Measurements from ENCODE around the gene LSM5. TPM values are rescaled to one million over a fixed set of nuclear protein-coding genes. Genes with fewer than 3 reads are reported as not detected.
"Not testable (repeated sequence)": the region's sequence is repeated elsewhere in the genome, so short reads cannot be mapped to it uniquely, and the experiment has no call there.

LSM5 gene
- total RNA-seq, 1 experiment from 2014 or later: 100 TPM

DNA sequence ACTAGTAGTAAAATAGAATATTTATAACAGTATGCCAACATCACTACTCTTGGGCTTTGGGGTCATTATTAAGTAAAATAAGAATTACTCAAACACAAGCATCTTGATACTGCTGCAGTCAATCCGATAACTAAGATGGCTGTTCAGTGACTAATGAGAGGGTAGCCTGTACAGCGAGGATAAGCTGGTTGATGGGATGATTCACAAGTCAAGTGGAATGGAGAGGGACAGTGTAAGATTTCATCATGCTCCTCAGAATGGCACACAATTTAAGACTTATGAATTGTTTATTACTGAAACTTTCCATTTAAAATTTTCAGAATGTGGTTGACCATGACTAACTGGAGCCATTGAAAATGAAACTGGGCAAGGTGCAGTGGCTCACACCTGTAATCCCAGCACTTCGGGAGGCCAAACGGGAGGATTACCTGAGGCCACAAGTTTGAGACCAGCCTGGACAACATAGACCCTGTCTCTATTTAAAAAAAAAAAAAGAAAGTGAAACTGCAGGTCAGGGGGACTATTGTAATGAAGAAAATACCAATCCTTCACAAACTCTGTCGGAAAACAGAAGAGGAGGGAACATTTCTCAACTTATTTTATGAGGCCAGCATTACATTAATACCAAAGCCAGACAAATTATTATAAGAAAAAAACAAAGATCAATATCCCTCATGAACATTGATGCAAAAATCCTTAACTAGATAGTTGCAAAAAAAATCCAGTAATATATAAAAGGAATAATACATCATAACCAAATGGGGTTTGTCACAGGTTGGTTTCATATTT, 16.3 kb upstream of the LSM5 start:
- peak; percentile 90 for DNase-seq (ENCODE audit: low read depth)

DNA sequence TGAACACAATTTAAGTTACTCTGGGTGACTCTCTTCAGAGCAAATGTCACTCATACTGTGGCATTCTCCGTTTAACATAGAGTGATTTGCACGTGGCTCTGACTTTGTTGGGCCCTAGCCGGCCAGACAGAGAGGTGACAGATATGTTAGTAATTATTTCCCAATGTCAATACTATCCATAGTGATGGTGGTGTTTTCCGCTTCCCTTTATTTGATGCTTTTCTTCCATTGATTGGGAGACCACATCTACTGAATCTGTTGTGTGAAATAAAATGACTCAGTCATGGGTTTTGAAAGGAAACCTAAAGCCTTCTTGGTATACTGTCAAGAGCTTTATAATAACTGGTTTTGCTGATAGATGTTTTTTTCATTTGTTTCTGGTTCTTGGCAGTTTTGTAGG, 12.5 kb upstream of the LSM5 start:
- no peak for DNase-seq (ENCODE audit: low read depth)

DNA sequence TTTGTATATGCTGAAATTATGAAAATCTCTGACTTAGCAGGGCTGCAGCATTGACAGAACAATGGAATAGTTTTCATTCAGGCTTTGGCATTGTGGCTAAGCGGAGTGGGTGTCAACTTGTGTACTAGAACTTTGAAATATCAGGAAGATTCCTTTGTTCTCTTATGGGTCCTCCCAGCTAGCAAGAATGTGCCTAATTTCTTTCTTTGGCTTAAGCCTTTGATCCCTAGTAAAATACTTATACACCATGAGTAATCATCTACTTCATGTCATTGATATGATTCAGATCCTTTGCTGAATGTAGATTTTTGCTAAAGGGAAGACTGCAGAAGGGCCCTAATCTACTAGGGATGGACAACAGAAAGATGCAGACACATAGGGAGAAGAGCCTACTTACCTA, 11.3 kb upstream of the LSM5 start:
- DNase-seq (ENCODE audit: low read depth): peak; percentile 59

DNA sequence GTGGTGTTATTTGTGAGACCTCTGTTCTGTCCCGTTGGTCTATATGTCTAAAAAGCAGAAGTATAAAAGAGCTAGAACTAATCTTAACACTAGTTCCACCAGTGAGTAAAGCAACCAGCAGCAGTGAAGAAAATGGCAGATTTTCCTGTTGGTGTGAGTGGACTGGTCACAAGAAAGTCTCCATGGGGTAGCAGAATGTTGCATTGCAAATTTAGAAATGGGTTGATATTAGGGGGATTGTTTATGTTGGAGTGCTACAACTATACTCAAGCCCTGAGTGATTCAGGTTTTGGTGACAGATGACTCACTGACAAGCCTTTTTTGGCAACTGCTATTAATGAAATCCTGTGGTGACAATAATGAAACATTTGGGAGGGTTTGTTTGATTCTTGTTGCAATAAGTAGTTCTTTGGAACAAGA, 10.8 kb upstream of the LSM5 start:
- peak; percentile 70 for DNase-seq (ENCODE audit: low read depth)

DNA sequence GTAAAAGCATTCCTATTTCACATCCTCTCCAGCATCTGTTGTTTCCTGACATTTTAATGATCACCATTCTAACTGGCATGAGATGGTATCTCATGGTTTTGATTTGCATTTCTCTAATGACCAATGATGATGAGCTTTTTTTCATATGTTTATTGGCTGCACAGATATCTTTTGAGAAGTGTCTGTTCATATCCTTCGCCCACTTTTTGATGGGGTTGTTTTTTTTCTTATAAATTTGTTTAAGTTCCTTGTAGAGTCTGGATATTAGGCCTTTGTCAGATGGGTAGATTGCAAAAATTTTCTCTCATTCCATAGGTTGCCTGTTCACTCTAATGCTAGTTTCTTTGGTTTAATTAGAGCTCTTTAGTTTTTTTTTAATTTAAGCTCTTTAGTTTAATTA, 10.0 kb upstream of the LSM5 start:
- not testable (repeated sequence) for DNase-seq (ENCODE audit: low read depth)

DNA sequence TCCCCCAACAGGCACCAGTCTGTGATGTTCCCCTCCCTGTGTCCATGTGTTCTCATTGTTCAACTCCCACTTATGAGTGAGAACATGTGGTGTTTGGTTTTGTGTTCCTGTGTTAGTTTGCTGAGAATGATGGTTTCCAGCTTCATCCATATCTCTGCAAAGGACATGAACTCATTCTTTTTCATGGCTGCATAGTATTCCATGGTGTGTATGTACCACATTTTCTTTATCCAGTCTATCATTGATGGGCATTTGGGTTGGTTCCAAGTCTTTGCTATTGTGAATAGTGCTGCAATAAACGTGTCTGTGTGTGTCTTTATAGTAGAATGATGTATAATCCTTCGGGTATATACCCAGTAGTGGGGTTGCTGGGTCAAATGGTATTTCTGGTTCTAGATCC, 9.6 kb upstream of the LSM5 start:
- DNase-seq (ENCODE audit: low read depth): not testable (repeated sequence)

- DNase-seq (ENCODE audit: low read depth): no peak
Observed at GRCh38 chr7:32496052-32496813, 6.1 kb upstream of the LSM5 start.

DNA sequence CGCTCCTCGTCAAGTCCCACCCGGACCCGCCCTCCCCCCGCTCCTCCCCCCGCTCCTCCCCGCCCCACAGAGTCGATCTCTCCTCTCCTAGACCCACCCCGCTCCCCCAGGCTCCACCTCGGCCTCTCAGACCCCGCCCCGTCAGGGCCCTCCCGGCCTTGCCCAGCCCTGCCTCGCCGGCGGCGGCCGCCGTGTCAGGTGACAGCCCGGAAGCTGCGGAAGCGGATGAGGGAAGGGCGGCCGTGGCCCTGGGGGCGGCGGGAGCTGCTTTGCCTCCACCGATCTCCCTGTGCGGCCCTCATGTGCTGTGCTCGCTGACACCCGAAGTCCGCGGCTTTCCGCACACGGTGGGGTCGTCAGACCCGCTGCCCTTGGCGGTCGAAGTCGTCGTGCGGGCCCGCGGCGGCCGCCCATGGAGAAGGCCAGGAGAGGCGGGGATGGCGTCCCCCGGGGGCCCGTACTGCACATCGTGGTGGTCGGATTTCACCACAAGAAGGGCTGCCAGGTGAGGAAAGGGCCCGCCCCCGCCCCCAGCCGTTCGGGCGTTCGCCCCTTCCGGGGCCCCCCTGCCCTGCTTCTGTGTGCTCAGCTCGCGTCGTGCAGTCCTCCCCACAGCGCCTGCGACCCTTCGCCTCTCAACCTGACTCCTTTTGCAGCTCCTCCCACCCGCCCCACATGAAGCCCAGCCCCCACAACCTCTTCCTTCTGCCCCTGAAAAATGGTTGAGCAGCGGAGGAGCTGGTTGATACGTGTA, 5.3 kb upstream of the LSM5 start, which contains the start of gene AVL9:
Gene AVL9 (plus strand): TSS at position 192 of the 754 bp plus-strand sequence. CDS start 221 bp downstream, at position 413.
- DNase-seq (ENCODE audit: low read depth): peak; percentile 97

DNA sequence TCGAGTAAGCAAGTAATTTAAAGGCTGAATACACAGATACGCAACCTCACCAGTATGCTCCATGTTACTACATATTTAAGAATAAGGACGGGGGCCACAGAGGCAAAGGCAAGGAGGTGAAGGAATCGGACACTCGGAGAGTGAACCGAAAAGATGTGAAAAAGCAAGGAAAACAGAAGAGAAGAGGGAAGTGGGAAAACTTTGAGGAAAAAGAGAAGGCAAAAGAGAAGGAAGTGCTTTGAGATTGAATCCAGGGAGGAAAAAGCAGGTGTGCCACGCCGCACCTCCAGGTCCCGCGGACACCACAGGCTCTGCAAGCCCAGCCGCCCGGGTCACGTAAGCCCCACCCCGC, 4.7 kb upstream of the LSM5 start:
- DNase-seq (ENCODE audit: low read depth): no peak

DNA sequence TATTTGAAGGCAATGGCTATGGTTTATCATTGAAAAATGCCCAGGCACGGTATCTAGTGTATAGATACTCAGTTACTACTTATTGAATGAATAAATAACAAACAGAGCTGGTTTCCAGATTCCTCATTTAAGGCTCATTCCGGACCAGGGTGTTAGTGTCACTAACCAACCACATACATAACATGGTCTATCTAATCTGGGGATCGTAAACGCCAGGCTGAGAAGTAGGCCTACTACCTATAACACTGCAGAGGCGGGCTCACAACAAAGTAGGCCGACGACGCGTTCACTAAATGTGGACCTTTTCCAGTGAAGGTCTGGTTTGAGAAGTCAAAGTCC, 423 bp downstream of the LSM5 start:
- no peak for DNase-seq (ENCODE audit: low read depth)

DNA sequence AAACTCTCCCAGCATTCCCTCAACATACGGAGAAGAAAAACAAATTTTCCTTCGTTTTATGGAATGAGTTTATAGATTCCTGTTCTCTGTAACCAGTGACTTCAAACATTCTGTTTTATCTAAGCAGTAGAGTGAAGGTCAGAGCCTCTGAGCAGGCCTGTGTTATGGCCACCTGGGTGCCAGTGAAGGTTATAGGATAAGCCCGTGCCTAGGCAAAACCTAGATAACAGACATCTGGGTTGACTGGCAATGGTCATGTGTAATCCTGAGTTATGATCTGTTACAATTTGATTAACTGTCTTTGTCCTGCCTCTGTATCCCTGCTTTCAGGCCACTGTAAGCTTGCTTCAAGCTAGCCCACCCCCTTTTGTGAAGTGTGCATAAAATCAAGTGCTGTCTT, 8.3 kb downstream of the LSM5 start:
- no peak for DNase-seq (ENCODE audit: low read depth)

GRCh38 chr7:32481176-32481575, 9.0 kb downstream of the LSM5 start:
- DNase-seq (ENCODE audit: low read depth): peak; percentile 17

GRCh38 chr7:32479574-32480200, 10.5 kb downstream of the LSM5 start:
- DNase-seq (ENCODE audit: low read depth): peak; percentile 51

DNA sequence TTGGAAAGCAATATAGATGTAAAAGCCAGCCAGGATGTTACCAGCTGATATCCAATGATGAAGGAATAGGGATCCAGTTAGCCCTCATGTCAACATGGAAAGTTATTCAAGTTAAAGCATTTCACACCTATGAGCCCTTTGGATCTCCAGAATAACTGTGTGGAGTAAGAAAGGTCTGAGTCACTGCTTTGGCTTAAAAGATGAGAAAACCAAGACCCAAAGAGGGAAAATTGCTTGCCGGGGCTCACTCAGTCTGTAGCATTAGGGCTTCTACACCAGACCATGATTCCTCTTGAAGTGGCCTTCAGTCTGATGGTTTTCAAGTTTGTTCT, 12.6 kb downstream of the LSM5 start:
- peak; percentile 29 for DNase-seq (ENCODE audit: low read depth)

GRCh38 chr7:32476816-32477648, 13.1 kb downstream of the LSM5 start:
- DNase-seq (ENCODE audit: low read depth): no peak

DNA sequence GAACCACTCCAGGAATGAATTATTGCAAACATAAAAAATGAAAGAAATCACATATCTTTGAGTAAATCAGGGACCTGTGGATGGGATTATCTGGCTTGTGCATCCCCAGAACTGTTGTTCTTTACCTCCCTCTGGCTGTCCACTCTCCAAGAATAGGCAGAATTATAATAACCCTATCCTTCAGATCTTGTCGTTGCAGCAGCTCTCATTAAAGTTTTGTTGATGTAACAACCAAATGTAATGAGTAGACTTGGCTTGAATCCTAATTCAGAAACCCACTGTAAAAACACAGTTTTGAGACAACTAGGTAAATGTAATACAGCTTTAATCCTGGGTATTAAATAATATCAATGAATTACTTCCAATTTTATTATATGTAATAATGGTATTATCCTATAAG, 16.2 kb downstream of the LSM5 start:
- DNase-seq (ENCODE audit: low read depth): no peak

DNA sequence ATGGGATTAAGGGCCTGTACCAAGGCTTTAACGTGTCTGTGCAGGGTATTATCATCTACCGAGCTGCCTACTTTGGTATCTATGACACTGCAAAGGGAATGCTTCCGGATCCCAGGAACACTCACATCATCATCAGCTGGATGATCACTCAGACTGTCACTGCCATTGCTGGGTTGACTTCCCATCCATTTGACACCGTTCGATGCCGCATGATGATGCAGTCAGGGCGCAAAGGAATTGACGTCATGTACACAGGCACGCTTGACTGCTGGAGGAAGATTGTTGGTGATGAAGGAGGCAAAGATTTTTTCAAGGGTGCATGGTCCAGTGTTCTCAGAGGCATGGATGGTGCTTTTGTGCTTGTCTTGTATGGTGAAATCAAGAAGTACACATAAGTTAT, 18.2 kb downstream of the LSM5 start:
- no peak for DNase-seq (ENCODE audit: low read depth)

DNA sequence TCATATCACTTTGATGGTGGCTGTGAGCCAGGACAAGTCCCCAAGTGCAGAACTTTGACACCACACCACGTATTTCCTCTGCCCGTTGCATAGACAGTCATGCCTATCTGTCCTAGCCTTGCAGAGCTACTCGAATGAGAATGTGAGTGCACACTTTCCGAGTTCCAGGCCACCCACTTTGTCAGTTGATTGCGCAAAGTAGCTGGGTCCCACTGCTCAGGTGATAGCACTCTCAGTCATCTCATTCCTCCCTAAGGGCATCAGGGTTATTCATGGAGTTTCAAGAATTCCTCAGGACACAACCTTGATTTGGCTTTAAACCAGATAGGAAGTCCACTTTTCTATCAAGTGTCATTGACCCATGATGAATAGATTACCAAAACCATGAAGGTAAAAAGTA, 19.3 kb downstream of the LSM5 start:
- no peak for DNase-seq (ENCODE audit: low read depth)

GRCh38 chr7:32470004-32470403, 20.2 kb downstream of the LSM5 start:
- not testable (repeated sequence) for DNase-seq (ENCODE audit: low read depth)

GRCh38 chr7:32464641-32465416, 25.4 kb downstream of the LSM5 start:
- DNase-seq (ENCODE audit: low read depth): not testable (repeated sequence)

Measured in RPMI7951 (cell line).